Large intestine (tissue), 3 donors: ENCODE measurements around the gene VSTM1. TPM values are rescaled to one million over a fixed set of nuclear protein-coding genes. Genes with fewer than 3 reads are reported as not detected.

Experiments
- DNase-seq, 2 donors: peaks; one replicate each; pipeline versions ENCODE4 v3.0.0 to v3.0.0-alpha.2; 2013
- H3K27ac ChIP-seq: one replicate; pipeline ENCODE4 v1.5.1; 2013; ENCODE audit warnings: low read length
- H3K27me3 ChIP-seq: 2 replicates; pipeline ENCODE4 v1.6.1; 2013; ENCODE audit warnings: low read length; ENCODE audit not compliant: control insufficient read depth, insufficient read depth
- H3K36me3 ChIP-seq: 2 replicates; pipeline ENCODE4 v1.6.1; 2013; ENCODE audit warnings: low read length; ENCODE audit not compliant: control insufficient read depth, insufficient read depth
- H3K4me1 ChIP-seq: one replicate; pipeline ENCODE4 v1.6.1; 2013; ENCODE audit warnings: low read length; ENCODE audit not compliant: control insufficient read depth, insufficient read depth
- H3K4me3 ChIP-seq: one replicate; pipeline ENCODE4 v1.5.1; 2013; ENCODE audit warnings: low read length
- H3K9me3 ChIP-seq: one replicate; pipeline ENCODE4 v1.6.1; 2013; ENCODE audit warnings: mild to moderate bottlenecking, low read depth, low read length, moderate library complexity; ENCODE audit not compliant: control insufficient read depth
- WGBS: methylation state at CpG from one replicate; pipeline ENCODE4 v1.1.5; 2013; ENCODE audit warnings: low lambda C conversion rate; ENCODE audit not compliant: insufficient coverage; 5-methylcytosine and 5-hydroxymethylcytosine counted together
- polyA plus RNA-seq: library from polyadenylated mRNA; unstranded; fragments of 120-200 nt; gene quantifications from one replicate; pipeline ENCODE4 v1.2.1, GENCODE V29; 2013

VSTM1 gene
- polyA plus RNA-seq, 1 donor = not detected

- no peaks in the 10 kb centered on the region for H3K4me1 ChIP-seq
- H3K27me3 ChIP-seq = peaks cover 4% of the 10 kb centered on the region
- H3K4me3 ChIP-seq = no peak overlapping the region
- peaks cover 3% of the 10 kb centered on the region for H3K9me3 ChIP-seq
- no peak for DNase-seq
- no peaks in the 10 kb centered on the region for H3K36me3 ChIP-seq
- WGBS = no CpG with 5 or more reads among the region's 8 CpGs
- H3K27ac ChIP-seq = no peak overlapping the region
Measured at GRCh38 chr19:54013866-54014265, 49.8 kb downstream of the VSTM1 start.

GRCh38 chr19:54011507-54012211 lies 52.0 kb downstream of the VSTM1 start:
- no peak overlapping the region for H3K4me3 ChIP-seq
- peaks cover 4% of the 10 kb centered on the region for H3K27me3 ChIP-seq
- DNase-seq = no peak
- no peaks in the 10 kb centered on the region for H3K36me3 ChIP-seq
- no peak overlapping the region for H3K27ac ChIP-seq
- H3K9me3 ChIP-seq = no peaks in the 10 kb centered on the region
- H3K4me1 ChIP-seq = no peaks in the 10 kb centered on the region
- WGBS = 74% methylated on average over 10 of the region's 36 CpGs

- no CpG with 5 or more reads among the region's 6 CpGs for WGBS
- H3K27me3 ChIP-seq = peaks cover 4% of the 10 kb centered on the region
- no peaks in the 10 kb centered on the region for H3K9me3 ChIP-seq
- no peak overlapping the region for H3K4me3 ChIP-seq
- no peak for DNase-seq
- no peaks in the 10 kb centered on the region for H3K36me3 ChIP-seq
- H3K27ac ChIP-seq = no peak overlapping the region
- H3K4me1 ChIP-seq = no peaks in the 10 kb centered on the region
Measured at GRCh38 chr19:54010474-54010873, 53.2 kb downstream of the VSTM1 start.

DNA sequence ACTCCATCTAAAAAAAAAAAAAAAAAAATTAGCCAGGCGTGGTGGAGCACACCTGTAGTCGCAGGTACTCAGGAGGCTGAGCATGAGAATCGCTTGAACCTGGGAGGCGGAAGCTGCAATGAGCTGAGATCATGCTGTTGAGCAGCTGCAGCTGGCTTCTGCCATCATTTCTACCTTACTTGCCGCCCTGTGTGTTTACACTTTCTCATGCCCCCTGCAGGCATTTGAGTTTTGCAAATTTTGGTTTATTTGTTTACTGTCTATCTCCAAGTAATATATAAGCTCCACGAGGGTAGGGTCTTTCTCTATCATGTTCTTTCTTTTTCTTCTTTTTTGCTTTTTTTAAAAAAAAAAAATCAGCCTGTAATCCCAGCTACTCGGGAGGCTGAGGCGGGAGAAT lies 54.3 kb downstream of the VSTM1 start:
- Histone ChIP-seq H3K4me1 (no peaks in the 10 kb centered on the region), H3K4me3 (no peak overlapping the region), H3K36me3 (no peaks in the 10 kb centered on the region), H3K27ac (no peak overlapping the region), H3K9me3 (no peaks in the 10 kb centered on the region), H3K27me3 (peaks cover 4% of the 10 kb centered on the region)
- DNase-seq = no peak
- WGBS = 75% methylated on average over 1 of the region's 8 CpGs

DNA sequence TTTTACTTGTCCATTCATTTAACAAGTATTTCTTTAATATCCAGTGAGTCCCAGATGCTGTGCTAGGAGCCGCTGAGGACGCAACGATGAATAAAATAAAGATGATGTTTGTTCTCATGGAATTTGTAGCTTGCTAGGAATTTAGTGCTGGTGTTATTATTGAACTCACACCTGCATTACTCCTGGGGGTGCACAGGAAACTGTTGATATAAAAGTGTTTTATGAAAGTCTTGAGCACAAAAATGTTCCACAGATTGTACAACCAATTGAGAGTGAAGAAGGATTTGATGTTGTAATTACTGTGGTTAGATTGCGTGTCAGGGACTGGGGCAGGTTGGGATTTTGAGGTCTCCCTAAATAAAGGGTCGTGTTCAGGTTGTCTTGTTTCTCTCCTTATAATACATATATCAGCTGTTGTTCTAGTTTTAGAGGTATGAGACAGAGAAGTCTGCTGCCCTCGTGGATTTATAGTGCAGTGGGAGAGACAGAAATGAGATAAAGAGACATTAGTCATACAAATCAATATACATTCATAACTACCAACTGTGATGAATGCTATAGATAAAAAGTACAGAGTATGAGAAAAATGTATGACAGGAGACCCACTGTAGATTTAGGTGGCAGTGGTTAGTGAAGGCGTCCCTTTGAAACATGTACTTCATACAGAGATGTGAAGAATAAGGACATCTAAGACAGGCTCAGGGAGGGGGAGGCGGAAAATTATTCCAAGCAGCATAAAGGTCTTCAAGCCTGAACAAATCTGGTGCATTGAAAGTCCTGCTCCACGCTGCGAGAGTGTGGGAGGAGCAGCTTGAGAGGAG lies 61.0 kb downstream of the VSTM1 start:
- no peak overlapping the region for H3K4me3 ChIP-seq
- no peak for DNase-seq
- H3K36me3 ChIP-seq = no peaks in the 10 kb centered on the region
- no peaks in the 10 kb centered on the region for H3K9me3 ChIP-seq
- H3K4me1 ChIP-seq = no peaks in the 10 kb centered on the region
- H3K27ac ChIP-seq = no peak overlapping the region
- no peaks in the 10 kb centered on the region for H3K27me3 ChIP-seq
- no CpG with 5 or more reads among the region's 10 CpGs for WGBS

GRCh38 chr19:54001496-54001895 lies 62.2 kb downstream of the VSTM1 start:
- H3K36me3 ChIP-seq = no peaks in the 10 kb centered on the region
- DNase-seq = no peak
- H3K27me3 ChIP-seq = no peaks in the 10 kb centered on the region
- no peak overlapping the region for H3K4me3 ChIP-seq
- H3K9me3 ChIP-seq = no peaks in the 10 kb centered on the region
- H3K4me1 ChIP-seq = no peaks in the 10 kb centered on the region
- no CpG with 5 or more reads among the region's 2 CpGs for WGBS
- no peak overlapping the region for H3K27ac ChIP-seq

- no peaks in the 10 kb centered on the region for H3K36me3 ChIP-seq
- no peak overlapping the region for H3K27ac ChIP-seq
- H3K4me3 ChIP-seq = no peak overlapping the region
- H3K27me3 ChIP-seq = peaks cover 7% of the 10 kb centered on the region
- no peak for DNase-seq
- WGBS = no CpG with 5 or more reads among the region's 5 CpGs
- H3K9me3 ChIP-seq = no peaks in the 10 kb centered on the region
- no peaks in the 10 kb centered on the region for H3K4me1 ChIP-seq
Measured at GRCh38 chr19:53999694-54000093, 64.0 kb downstream of the VSTM1 start.

- WGBS = no CpG with 5 or more reads among the region's 7 CpGs
- Histone ChIP-seq H3K4me1 (no peaks in the 10 kb centered on the region), H3K36me3 (no peaks in the 10 kb centered on the region), H3K9me3 (no peaks in the 10 kb centered on the region), H3K27ac (no peak overlapping the region), H3K4me3 (no peak overlapping the region), H3K27me3 (peaks cover 21% of the 10 kb centered on the region)
- no peak for DNase-seq
Measured at GRCh38 chr19:53998223-53998622, 65.5 kb downstream of the VSTM1 start.

- no peaks in the 10 kb centered on the region for H3K36me3 ChIP-seq
- H3K9me3 ChIP-seq = peaks cover 3% of the 10 kb centered on the region
- no peak overlapping the region for H3K4me3 ChIP-seq
- no peak overlapping the region for H3K27ac ChIP-seq
- H3K4me1 ChIP-seq = no peaks in the 10 kb centered on the region
- no CpG with 5 or more reads among the region's 5 CpGs for WGBS
- H3K27me3 ChIP-seq = peaks cover 45% of the 10 kb centered on the region
- DNase-seq = no peak
Measured at GRCh38 chr19:53994811-53995210, 68.9 kb downstream of the VSTM1 start.

GRCh38 chr19:53993448-53993847 lies 70.2 kb downstream of the VSTM1 start:
- H3K27me3 ChIP-seq = peaks cover 56% of the 10 kb centered on the region
- H3K9me3 ChIP-seq = peaks cover 3% of the 10 kb centered on the region
- no peaks in the 10 kb centered on the region for H3K4me1 ChIP-seq
- no CpG with 5 or more reads among the region's 3 CpGs for WGBS
- no peak for DNase-seq
- H3K36me3 ChIP-seq = no peaks in the 10 kb centered on the region
- no peak overlapping the region for H3K4me3 ChIP-seq
- no peak overlapping the region for H3K27ac ChIP-seq
